Tibial nerve (tissue), 4 donors: ENCODE data around the gene HOMER3. TPM values are rescaled to one million over a fixed set of nuclear protein-coding genes. Genes with fewer than 3 reads are reported as not detected.

ENCODE experiments used
- DNase-seq, 2 donors: peaks; one replicate each; pipeline ENCODE4 v3.0.0-alpha.2; 2019; ENCODE audit warnings: low spot score in 2 of 2
- H3K27ac ChIP-seq, 4 donors: fragments of 200-600 bp; sonication (generic) in 3 of 4; one replicate each; pipeline ENCODE4 v1.5.1; 2017 to 2019; ENCODE audit warnings: mild to moderate bottlenecking in 1 of 4
- H3K27me3 ChIP-seq, 2 donors: fragments of 200-600 bp; sonication (generic) in 1 of 2; one replicate each; pipeline versions ENCODE4 v1.5.1 to v1.6.0; 2017 to 2019
- H3K36me3 ChIP-seq, 3 donors: fragments of 200-600 bp; sonication (generic); one replicate each; pipeline ENCODE4 v1.5.1; 2018 to 2019
- H3K4me1 ChIP-seq, 4 donors: fragments of 200-600 bp; sonication (generic) in 3 of 4; one replicate each; pipeline ENCODE4 v1.5.1; 2017 to 2019
- H3K4me3 ChIP-seq, 4 donors: fragments of 200-600 bp; sonication (generic) in 3 of 4; one replicate each; pipeline ENCODE4 v1.5.1; 2017 to 2019; ENCODE audit warnings: mild to moderate bottlenecking in 1 of 4, moderate library complexity in 1 of 4
- H3K9me3 ChIP-seq, 4 donors: fragments of 200-600 bp; sonication (generic) in 3 of 4; one replicate each; pipeline ENCODE4 v1.5.1; 2017 to 2019
- EP300 ChIP-seq, 2 donors: sonication (generic); formaldehyde crosslinking; IDR thresholded peaks; one replicate each; pipeline ENCODE4 v1.6.1; 2017; ENCODE audit warnings: antibody characterized with exemption in 2 of 2, mild to moderate bottlenecking in 1 of 2
- POLR2A ChIP-seq, 2 donors: fragments of 450-650 bp; IDR thresholded peaks; one replicate each; pipeline ENCODE4 v1.6.1; 2017; ENCODE audit warnings: antibody characterized with exemption in 2 of 2, mild to moderate bottlenecking in 2 of 2, moderate library complexity in 2 of 2
- WGBS, 2 donors: methylation state at CpG; one replicate each; pipeline ENCODE4 v1.1.5; 2018; 5-methylcytosine and 5-hydroxymethylcytosine counted together
- total RNA-seq, 4 donors: library from RNA; depleted of rRNA; stranded (reverse); fragments of >200 nt; gene quantifications; one replicate each; pipeline ENCODE4 v1.1.0, GENCODE V29; 2016
- TF ChIP-seq, protein P1 (sequence below), 5 experiments: fragments of 200-600 bp in 3 of 5; fragments of 450-650 bp in 2 of 5; sonication (generic) in 3 of 5; IDR thresholded peaks; one replicate each; pipeline ENCODE4 v1.5.1; 2016 to 2019; ENCODE audit warnings: antibody characterized with exemption in 5 of 5, mild to moderate bottlenecking in 3 of 5, moderate library complexity in 2 of 5

HOMER3 gene
- total RNA-seq, 4 donors from 2014 or later: 38.0 to 90.0 (median 44.6) TPM

DNA sequence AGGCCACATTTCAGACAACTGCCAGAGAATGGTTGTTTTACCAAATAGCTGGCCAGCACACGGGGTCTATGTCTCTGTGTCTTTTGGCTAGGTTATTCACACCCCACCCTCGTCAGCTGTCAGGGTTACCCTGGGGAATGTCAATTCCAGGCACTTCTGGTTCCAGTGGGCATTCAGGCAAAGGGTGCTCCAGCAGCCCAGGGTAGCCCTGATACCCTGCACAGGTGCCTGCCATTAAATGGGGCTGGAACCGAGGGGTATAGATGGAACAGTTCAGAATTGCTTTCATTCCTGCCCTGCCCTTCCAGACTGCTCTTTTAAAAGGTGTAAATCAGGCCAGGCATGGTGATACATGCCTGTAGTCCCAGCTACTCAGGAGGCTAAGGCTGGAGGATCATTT lies 43.2 kb upstream of the HOMER3 start:
- TF ChIP-seq POLR2A (IDR thresholded peaks at IDR 0.05): no peak
- TF ChIP-seq EP300 (IDR thresholded peaks at IDR 0.05): no peak
- TF ChIP-seq, protein P1, sequence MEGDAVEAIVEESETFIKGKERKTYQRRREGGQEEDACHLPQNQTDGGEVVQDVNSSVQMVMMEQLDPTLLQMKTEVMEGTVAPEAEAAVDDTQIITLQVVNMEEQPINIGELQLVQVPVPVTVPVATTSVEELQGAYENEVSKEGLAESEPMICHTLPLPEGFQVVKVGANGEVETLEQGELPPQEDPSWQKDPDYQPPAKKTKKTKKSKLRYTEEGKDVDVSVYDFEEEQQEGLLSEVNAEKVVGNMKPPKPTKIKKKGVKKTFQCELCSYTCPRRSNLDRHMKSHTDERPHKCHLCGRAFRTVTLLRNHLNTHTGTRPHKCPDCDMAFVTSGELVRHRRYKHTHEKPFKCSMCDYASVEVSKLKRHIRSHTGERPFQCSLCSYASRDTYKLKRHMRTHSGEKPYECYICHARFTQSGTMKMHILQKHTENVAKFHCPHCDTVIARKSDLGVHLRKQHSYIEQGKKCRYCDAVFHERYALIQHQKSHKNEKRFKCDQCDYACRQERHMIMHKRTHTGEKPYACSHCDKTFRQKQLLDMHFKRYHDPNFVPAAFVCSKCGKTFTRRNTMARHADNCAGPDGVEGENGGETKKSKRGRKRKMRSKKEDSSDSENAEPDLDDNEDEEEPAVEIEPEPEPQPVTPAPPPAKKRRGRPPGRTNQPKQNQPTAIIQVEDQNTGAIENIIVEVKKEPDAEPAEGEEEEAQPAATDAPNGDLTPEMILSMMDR (IDR thresholded peaks at IDR 0.05): no peak
- H3K36me3 ChIP-seq: no peaks in the 10 kb centered on the region
- no peaks in the 10 kb centered on the region for H3K9me3 ChIP-seq
- DNase-seq: no peak
- H3K27ac ChIP-seq: no peak overlapping the region
- no peak overlapping the region for H3K4me3 ChIP-seq
- H3K4me1 ChIP-seq: peaks cover 0 to 26% (median 0%) of the 10 kb centered on the region in 4 donors
- WGBS, 2 donors: 73 to 80% methylated on average over 3 of the region's 3 CpGs
- no peaks in the 10 kb centered on the region for H3K27me3 ChIP-seq

DNA sequence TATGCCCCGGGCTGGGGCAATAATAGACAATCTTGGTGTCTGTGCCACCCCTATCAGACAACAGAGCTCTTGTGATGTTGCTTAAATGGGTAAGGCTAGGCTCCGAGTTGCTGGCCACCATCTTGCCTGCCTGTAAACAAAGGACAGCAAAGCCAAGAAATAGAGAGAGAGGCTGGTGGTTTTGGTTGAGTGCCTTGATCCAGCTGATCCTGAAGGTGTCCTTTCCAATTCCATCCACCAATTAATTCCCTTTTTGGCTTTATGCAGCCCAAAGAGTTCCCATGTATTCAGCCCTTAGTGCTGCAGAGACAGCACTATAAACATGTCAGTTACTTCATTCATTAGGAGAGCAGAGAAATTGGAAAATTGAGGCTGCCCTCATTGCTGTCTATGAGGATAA lies 41.7 kb upstream of the HOMER3 start:
- TF ChIP-seq POLR2A (IDR thresholded peaks at IDR 0.05) (no peak), EP300 (IDR thresholded peaks at IDR 0.05) (no peak)
- TF ChIP-seq, protein P1 (IDR thresholded peaks at IDR 0.05): no peak
- H3K27me3 ChIP-seq: no peaks in the 10 kb centered on the region
- WGBS, 2 donors: 51 to 56% methylated on average over 2 of the region's 2 CpGs
- H3K4me1 ChIP-seq: peaks cover 0 to 26% (median 0%) of the 10 kb centered on the region in 4 donors
- H3K36me3 ChIP-seq: no peaks in the 10 kb centered on the region
- no peak overlapping the region for H3K4me3 ChIP-seq
- DNase-seq: no peak
- H3K27ac ChIP-seq: no peak overlapping the region
- H3K9me3 ChIP-seq: no peaks in the 10 kb centered on the region

DNA sequence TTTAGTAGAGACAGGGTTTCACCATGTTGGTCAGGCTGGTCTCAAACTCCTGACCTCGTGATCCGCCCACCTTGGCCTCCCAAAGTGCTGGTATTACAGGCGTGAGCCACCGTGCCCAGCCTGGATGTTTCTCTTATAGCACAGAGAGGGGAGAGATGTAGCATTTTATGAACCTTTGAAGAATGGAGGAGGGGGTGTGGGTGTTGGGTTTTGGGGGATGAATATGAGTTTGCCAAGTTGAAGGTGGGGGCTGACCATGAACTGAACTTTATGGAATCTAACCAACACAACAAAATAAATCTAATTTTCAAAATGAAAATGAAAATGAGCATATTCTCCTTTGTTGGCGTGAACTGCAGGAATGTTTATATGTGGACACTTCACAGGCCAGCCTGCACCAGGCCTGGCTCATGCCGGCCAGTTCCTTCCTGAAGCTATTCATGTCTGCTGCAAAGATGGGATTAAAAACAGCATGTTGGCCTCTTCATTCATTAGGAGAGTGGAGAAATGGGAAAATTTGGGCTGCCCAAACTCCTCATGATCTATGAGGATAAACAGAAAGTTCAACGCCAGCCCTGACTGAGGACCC lies 39.5 kb upstream of the HOMER3 start:
- 79 to 91% methylated on average over 7 of the region's 7 CpGs for WGBS, 2 donors
- Histone ChIP-seq H3K9me3 (no peaks in the 10 kb centered on the region), H3K4me1 (peaks cover 0 to 10% (median 0%) of the 10 kb centered on the region in 4 donors), H3K36me3 (no peaks in the 10 kb centered on the region), H3K4me3 (no peak overlapping the region), H3K27me3 (no peaks in the 10 kb centered on the region), H3K27ac (no peak overlapping the region)
- no peak for TF ChIP-seq POLR2A (IDR thresholded peaks at IDR 0.05)
- TF ChIP-seq, protein P1 (IDR thresholded peaks at IDR 0.05): no peak
- no peak for TF ChIP-seq EP300 (IDR thresholded peaks at IDR 0.05)
- no peak for DNase-seq

DNA sequence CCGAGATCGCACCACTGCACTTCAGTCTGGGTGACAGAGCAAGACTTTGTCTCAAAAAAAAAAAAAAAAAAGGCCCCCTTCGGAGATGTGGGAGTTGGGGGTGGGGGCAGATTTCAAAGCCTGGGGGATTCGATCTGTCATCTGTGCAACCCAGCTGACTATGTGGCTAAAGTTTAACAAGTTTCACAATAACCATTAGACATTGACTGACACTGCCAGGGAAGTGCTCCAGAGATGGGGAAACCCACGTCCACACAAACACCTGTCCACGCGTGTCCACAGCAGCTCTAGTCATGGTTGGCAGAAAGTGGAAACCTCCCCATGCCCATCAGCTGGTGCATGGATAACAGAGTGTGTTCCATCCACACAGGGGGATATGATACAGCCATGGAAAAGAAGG lies 37.6 kb upstream of the HOMER3 start:
- Histone ChIP-seq H3K4me3 (no peak overlapping the region), H3K36me3 (no peaks in the 10 kb centered on the region), H3K9me3 (no peaks in the 10 kb centered on the region), H3K27me3 (no peaks in the 10 kb centered on the region), H3K4me1 (no peaks in the 10 kb centered on the region), H3K27ac (no peak overlapping the region)
- WGBS, 2 donors: 64 to 74% methylated on average over 7 of the region's 7 CpGs
- DNase-seq: no peak
- no peak for TF ChIP-seq EP300 (IDR thresholded peaks at IDR 0.05)
- TF ChIP-seq, protein P1 (IDR thresholded peaks at IDR 0.05): no peak
- TF ChIP-seq POLR2A (IDR thresholded peaks at IDR 0.05): no peak

DNA sequence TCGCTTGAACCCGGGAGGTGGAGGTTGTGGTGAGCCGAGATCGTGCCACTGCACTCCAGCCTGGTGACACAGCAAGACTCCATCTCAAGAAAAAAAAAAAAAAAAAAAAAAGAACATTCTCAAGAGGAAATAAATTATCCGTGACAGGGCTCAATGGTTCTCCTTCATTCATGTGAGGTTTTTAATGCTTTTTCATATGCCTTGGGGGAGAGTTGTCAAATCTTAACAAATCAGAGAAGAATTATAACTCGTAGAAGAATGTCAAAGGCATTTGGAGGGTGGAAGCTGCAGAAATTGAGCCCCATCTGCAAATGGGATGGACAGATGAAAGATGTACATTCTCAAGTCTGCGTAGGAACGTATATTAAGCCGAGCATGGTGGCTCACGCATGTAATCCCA lies 34.9 kb upstream of the HOMER3 start:
- WGBS, 2 donors: 61 to 64% methylated on average over 10 of the region's 10 CpGs
- DNase-seq: no peak
- no peak overlapping the region for H3K27ac ChIP-seq
- no peaks in the 10 kb centered on the region for H3K36me3 ChIP-seq
- no peaks in the 10 kb centered on the region for H3K27me3 ChIP-seq
- H3K9me3 ChIP-seq: no peaks in the 10 kb centered on the region
- TF ChIP-seq EP300 (IDR thresholded peaks at IDR 0.05) (no peak), POLR2A (IDR thresholded peaks at IDR 0.05) (no peak)
- TF ChIP-seq, protein P1 (IDR thresholded peaks at IDR 0.05): no peak
- no peak overlapping the region for H3K4me3 ChIP-seq
- peaks cover 0 to 12% (median 2%) of the 10 kb centered on the region in 4 donors for H3K4me1 ChIP-seq
